Astrocyte (in vitro differentiated cells and primary cell): ENCODE data around the gene TTC34.

Experiments
- CTCF ChIP-seq: IDR thresholded peaks from 2 replicates; pipeline ENCODE4 v1.5.1; 2011; ENCODE audit warnings: low read depth, mild to moderate bottlenecking, inconsistent platforms, low read length, moderate library complexity; ENCODE audit not compliant: insufficient read depth
- EZH2 ChIP-seq: IDR thresholded peaks from 2 replicates; pipeline ENCODE4 v1.6.1; 2012; ENCODE audit warnings: mild to moderate bottlenecking, low read length, inconsistent platforms; ENCODE audit not compliant: insufficient read depth

- TF ChIP-seq CTCF (no peak), EZH2 (no peak)
These were observed 12.1 kb downstream of the TTC34 start for GRCh38 chr1:2789164-2789985.
